ENCODE measurements around the gene ZBED1. TPM values are rescaled to one million over a fixed set of nuclear protein-coding genes. Genes with fewer than 3 reads are reported as not detected.

Gene ZBED1
- total and polyA plus RNA-seq, 9 of the 15 experiments (the other 6 are each of a cell fraction or from before 2014, with no cell fraction given) = 0.61 to 27.6 (median 13.9) TPM

DNA sequence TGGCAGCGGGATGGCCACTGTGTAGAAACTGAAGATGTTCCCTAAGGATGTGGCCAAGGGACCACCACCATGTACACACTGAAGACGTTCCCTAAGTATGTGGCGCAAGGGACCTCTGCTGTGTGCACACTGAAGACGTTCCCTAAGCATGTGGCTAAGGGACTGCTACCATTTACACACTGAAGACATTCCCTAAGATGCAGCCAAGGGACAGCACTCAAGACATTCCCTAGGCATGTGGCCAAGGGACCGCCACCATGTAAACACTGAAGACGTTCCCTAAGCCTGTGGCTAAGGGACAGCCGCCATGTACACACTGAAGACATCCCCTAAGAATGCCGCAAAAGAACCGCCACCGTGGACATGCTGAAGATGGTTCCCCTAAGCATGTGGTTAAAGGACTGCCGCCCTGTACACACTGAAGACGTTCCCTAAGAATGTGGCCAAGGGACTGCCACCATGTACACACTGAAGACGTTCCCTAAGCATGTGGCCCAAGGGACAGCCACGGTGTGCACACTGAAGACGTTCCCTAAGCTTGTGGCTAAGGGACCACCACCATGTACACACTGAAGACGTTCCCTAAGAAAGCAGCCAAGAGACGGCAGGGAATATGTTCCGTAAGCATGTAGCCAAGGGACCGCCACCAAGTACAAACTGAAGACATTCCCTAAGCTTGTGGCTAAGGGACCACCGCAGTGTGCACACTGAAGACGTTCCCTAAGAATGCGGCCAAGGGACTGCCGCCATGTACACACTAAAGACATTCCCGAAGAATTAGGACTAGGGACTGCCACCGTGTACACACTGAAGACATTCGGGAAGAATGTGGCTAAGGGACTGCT lies 43.3 kb downstream of the ZBED1 start (continued):
- peak; percentile 23; the same call in 1 of the 2 replicates for TF ChIP-seq FOXJ2 (tag; IDR thresholded peaks at IDR 0.05)
- TF ChIP-seq RBM25 (IDR thresholded peaks at IDR 0.05; ENCODE audit: low read depth, low read length, severe bottlenecking) = peak; percentile 17
- no peak for TF ChIP-seq CBX8 (IDR thresholded peaks at IDR 0.05; ENCODE audit: borderline replicate concordance, extremely low read depth, low read depth, low read length, poor library complexity, severe bottlenecking)
- peak; percentile 71; the same call in 1 of the 2 replicates for TF ChIP-seq ESRRA (IDR thresholded peaks at IDR 0.05; ENCODE audit: borderline replicate concordance, low read depth)
- peak; percentile 89 for TF ChIP-seq CHAMP1 (IDR thresholded peaks at IDR 0.05)
- peak; percentile 68 for TF ChIP-seq MYC (IDR thresholded peaks at IDR 0.05; ENCODE audit: low read depth, low read length)
- peak; percentile 31; the same call in 1 of the 2 replicates for TF ChIP-seq MYC (CRISPR knock-in tag; IDR thresholded peaks at IDR 0.05; ENCODE audit: borderline replicate concordance, low read depth)
- TF ChIP-seq CEBPB (tag; IDR thresholded peaks at IDR 0.05) = peak; percentile 94
- TF ChIP-seq HNRNPL (IDR thresholded peaks at IDR 0.05; ENCODE audit: low read depth, low read length) = no peak
- TF ChIP-seq NEUROD1 (IDR thresholded peaks at IDR 0.05; ENCODE audit: borderline replicate concordance, low read depth, low read length, partially characterized antibody) = peak; percentile 99
- TF ChIP-seq CHD2 (IDR thresholded peaks at IDR 0.05; ENCODE audit: low read depth, low read length) = no peak
- TF ChIP-seq LCOR (CRISPR knock-in tag; IDR thresholded peaks at IDR 0.05) = peak; percentile 85; the same call in 1 of the 2 replicates
- peak in 1 of 2 experiments; percentile 47; a peak in 2 of 4 replicates for TF ChIP-seq RAD21 (CRISPR knock-in tag; conservative IDR thresholded peaks at IDR 0.05 in 1 of 2, IDR thresholded peaks at IDR 0.05 in 1 of 2)
- peak; percentile 86 for TF ChIP-seq CREM (IDR thresholded peaks at IDR 0.05; ENCODE audit: low read depth)
- 0 out of 2 replicates have a peak, but pooled peaks have one; percentile 11 for TF ChIP-seq MITF (IDR thresholded peaks at IDR 0.05)
- TF ChIP-seq UBTF (IDR thresholded peaks at IDR 0.05; ENCODE audit: borderline replicate concordance in 1 of 2, low read depth in 2 of 2, low read length in 2 of 2) = peak in 1 of 2 experiments; percentile 11; a peak in 1 of 4 replicates
- TF ChIP-seq ARNT (IDR thresholded peaks at IDR 0.05) = peak; percentile 73 to 86
- TF ChIP-seq NFE2 (IDR thresholded peaks at IDR 0.05; ENCODE audit: low read depth) = peak; percentile 28; the same call in 1 of the 2 replicates
